GM18858 (cell line): ENCODE measurements around the gene CTSE.

Experiments used
- ATAC-seq: cut with Tn5 transposase; IDR thresholded peaks from one replicate; pipeline ENCODE4 v1.9.1; 2021; ENCODE audit not compliant: unreplicated experiment

Gene CTSE

DNA sequence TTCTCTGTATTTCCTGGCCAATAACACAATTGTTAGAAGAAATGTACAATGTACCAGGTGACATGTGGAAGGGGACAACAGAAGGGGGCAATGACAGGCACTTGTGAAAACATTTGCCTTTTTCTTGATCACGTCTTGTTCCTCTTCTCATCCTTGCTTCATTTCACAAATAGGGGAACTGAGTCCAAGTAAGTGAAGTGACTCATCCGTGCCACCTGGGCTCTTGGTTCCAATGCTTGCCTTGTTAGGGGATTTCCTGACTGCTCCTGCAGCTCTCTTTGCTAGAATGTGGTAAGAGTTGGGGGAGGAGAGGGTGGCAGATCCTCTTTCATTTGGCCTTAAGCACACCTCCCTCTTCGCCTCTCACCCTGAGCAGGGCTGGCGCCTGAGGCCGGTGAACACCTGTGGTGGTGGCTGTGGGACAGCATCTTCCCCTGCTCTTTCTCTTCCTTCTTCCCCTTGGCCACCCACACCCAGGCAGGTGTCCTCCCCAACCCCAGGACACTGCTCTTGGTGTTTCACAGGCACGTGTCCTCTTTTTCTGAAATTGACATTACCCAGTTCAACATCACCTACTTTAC is 27.1 kb upstream of the CTSE start:
- ATAC-seq, result peak; percentile 68

- no peak for ATAC-seq
Measured at GRCh38 chr1:206049919-206050600, 26.4 kb upstream of the CTSE start.

DNA sequence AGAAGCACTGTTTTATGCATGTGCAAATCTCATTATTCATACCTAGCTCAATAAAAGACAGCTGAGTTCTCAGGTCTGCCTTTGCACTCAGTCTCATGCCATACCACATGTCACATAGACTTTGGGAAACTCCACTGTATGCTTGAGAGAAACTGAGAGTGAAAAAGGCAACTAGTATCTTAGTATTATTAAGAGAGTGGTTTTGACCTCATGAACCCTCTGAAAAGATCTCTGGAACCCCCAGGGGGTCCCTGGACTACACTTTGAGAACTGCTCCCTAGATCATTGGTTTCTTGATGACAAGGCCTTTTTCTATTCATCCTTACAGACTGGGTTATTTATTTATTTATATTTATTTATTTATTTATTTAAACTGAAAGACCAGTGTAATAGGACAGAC is 25.6 kb upstream of the CTSE start:
- ATAC-seq, result peak; percentile 41

DNA sequence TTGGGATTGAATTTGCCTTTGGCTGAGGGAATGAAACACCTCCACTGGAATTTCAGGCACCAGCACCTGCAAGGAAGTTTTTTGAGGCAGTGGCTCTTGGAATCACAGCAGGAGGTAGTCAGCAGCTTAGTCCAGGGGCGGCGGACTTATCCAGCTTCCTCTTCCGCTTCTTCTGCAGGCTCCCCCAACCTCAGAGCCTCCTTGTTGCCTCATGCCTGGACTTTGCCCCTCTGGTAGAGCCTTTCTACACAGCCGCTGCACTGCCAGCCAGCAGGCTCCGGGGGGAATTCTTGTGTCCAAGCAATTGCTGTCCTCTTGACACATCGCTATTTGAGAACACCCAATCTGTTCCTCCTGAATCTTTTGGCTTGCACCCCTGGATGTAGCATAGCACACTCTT is 24.9 kb upstream of the CTSE start:
- ATAC-seq, result no peak

- ATAC-seq, result no peak
Measured at GRCh38 chr1:206047271-206047670, 23.6 kb upstream of the CTSE start.

- ATAC-seq, result no peak
Measured at GRCh38 chr1:206041640-206042039, 17.9 kb upstream of the CTSE start.

- no peak for ATAC-seq
Measured at GRCh38 chr1:206040328-206040727, 16.6 kb upstream of the CTSE start.

DNA sequence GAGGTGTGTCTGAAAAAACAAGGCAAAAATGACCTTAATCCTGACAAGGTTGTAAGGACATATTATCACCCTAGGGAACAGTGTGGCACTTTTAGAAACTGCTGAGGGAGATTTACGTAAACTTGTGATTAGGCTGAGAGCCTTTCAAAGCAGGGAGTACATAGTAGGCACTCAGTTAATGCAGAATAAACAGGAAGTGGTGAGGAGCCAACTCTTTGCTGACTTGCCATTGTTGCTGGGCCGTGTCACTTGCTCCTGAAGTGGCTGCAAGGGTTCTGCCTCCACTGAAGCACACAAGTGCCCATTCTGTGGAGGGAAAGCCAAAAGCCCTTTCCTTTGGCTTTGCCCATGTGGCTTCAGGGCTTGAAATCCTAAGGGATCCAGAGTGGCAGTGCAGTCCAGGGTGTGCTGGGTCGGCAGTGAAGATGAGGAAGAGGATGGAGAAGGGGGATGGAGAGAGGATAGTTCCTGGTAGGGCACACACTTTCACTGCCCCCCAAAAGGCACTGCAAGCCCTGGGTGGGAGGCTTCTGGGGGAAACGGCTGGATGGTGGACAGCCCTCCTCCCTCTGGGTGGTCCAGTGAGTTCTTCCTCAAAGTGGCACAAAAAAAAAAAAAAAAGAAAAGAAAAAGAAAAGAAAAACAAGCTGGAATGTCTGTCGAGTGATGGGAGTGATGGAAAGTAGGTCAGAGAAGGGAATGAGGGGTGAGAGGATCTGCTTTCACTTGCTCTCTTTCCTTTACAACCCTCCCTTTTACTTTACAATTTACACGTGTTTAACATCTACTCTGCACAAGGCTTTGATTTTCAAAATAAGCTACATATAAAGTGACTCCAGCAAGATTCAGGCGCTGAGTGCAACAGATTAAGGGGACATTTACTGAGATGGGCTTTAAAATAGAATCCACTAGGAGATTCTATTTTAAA is 15.6 kb upstream of the CTSE start:
- no peak for ATAC-seq

GRCh38 chr1:206037581-206037980 is 13.9 kb upstream of the CTSE start:
- ATAC-seq, result no peak

GRCh38 chr1:206036663-206037455 is 13.2 kb upstream of the CTSE start:
- ATAC-seq, result no peak

DNA sequence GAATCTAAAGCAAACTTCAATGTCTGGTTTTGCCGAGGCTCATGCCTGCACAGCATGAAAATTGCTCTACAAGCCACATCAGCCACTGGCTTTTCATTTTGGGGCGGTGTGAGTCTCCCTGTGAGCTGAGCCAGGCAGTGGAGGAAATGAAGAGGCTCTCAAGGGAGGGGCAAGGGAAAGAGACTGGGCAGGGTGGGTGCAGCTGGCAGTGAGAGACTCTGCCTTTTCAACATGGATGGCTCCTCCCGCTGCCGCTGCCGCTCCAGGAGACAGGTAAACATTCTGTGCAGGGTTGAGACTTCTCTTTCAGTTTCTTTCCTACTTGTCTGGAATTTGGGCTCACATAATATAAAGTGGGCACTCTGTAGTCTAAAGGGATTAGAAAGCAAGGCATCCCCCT is 11.3 kb upstream of the CTSE start:
- ATAC-seq, result no peak

- no peak for ATAC-seq
Measured at GRCh38 chr1:206032380-206033140, 8.9 kb upstream of the CTSE start.

- peak; percentile 73 for ATAC-seq
Measured at GRCh38 chr1:206030714-206031113, 7.0 kb upstream of the CTSE start.

- no peak for ATAC-seq
Measured at GRCh38 chr1:206030191-206030590, 6.5 kb upstream of the CTSE start.

DNA sequence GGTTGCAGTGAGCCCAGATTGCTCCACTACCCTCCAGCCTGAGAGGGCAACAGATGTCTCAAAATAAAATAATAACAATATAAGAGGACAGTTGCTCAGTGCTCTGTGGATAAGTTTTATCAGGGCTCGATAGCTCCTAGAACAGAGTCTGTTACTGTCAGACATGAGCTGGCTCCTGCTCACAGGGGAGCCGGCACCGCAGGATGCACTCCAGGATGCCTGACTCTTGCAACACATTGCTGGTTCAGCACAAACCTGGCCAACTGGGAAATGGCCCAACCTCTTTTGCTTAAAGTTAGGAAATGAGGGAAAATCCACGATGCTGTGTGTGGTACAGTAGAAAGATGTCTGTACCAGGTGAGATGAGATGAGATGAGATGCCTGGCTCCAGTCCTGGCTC is 5.8 kb upstream of the CTSE start:
- no peak for ATAC-seq

DNA sequence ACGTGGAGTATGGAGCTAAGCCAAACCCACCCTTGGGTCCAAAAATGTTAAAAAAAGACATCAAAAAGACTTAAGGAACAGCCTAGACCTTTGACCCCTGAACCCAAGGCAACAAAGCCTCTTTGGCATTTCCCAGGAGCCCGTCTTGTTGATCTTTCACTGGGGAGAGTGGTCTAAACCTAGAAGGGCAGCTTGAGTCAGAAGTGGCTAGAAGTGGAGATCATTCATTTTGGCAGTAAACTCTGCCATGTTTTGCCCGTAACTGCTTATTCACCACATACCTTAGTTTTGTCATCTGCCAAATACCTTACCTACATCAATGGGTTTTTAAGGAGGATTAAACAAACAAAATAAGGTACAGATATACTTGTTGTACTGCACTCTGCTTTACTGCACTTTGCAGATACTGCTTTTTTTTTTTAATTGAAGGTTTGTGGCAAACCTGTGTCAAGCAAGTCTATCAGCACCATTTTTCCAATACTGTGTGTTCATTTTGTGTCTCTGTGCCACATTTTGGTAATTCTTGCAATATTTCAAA is 1.7 kb upstream of the CTSE start:
- ATAC-seq, result no peak

DNA sequence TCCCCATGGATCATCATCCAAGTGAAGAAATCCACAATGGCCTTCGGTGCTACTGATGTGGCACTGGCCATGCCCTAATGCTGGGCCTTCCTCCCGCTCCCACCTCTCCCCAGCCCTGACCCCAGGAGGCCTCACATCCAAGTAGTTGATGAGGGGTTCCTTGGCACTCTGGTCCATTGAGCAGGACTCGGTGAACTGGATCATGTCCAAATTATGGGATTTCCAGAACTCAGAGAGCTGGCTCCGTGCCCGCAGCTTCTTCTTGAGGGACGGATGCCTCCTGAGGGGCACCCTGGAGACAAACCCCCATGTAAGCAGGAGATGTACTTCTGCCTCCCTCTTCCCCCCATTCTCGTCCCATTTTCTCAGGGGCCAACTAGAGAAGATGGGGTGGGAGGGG is 929 bp downstream of the CTSE start:
- no peak for ATAC-seq

- ATAC-seq, result no peak
Measured at GRCh38 chr1:206021626-206022365, 1.9 kb downstream of the CTSE start.

DNA sequence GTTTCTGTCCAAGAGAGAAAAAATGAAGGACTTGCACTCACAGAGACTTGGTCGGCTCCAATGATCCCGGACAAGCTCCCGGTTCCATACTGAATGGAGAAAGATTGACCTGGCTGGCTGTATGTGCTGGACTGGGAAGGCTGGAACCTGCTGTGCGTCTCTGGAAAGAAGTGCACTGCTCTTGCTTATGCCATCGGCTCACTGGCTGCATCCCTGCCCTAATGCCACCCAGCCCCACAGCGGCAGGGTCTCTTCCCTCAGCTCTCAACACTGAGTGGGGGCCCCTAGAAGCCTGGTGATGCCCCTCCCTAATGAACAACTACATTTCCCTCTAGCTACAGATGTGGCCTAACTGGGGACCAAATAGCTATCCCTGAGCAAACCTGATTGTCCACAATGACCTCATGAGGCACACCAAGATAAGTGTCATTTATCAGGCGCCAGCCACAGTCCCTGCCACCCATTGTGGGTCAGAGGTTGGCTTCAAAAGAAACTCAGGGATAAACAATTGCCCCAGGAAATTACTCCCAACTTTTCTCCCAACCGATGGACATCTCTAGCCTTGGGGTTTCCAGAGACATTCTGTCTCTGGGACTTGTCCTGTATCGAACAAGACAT is 2.6 kb downstream of the CTSE start:
- no peak for ATAC-seq
